Measurements from ENCODE around the gene APBA2.

Gene APBA2

DNA sequence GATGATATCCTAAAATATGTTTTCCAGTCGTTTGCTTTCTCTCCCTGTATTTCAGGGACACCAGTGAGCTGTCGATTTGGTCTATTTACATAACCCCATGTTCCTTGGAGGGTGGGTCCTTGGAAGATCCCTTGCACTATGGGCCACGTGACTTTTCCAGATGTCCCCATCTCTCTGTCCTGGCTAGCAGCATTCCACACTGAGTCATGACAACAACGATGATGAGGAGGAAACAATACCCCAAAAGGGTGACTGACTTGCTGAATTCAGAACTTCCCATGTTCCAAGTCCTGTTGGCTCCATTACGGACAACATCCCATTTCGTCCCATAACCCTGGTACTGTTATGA lies 249.5 kb downstream of the APBA2 start:
- ChIA-PET POLR2A (no interaction called here), CTCF (no interaction called here)
- no peak for DNase-seq (ENCODE audit: extremely low spot score)

GRCh38 chr15:29135702-29136646 lies 250.2 kb downstream of the APBA2 start:
- ChIA-PET POLR2A (no interaction called here), CTCF (interaction anchor here (1.9 kb wide), 1 partner anchor 34 kb away, joined by 6 read pairs; no protein-coding TSS in a partner anchor)
- no peak for DNase-seq (ENCODE audit: extremely low spot score)
- TF ChIP-seq, protein P1, sequence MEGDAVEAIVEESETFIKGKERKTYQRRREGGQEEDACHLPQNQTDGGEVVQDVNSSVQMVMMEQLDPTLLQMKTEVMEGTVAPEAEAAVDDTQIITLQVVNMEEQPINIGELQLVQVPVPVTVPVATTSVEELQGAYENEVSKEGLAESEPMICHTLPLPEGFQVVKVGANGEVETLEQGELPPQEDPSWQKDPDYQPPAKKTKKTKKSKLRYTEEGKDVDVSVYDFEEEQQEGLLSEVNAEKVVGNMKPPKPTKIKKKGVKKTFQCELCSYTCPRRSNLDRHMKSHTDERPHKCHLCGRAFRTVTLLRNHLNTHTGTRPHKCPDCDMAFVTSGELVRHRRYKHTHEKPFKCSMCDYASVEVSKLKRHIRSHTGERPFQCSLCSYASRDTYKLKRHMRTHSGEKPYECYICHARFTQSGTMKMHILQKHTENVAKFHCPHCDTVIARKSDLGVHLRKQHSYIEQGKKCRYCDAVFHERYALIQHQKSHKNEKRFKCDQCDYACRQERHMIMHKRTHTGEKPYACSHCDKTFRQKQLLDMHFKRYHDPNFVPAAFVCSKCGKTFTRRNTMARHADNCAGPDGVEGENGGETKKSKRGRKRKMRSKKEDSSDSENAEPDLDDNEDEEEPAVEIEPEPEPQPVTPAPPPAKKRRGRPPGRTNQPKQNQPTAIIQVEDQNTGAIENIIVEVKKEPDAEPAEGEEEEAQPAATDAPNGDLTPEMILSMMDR (IDR thresholded peaks at IDR 0.05; ENCODE audit: control extremely low read depth, extremely low read depth, low read depth, missing control alignments): no peak

More for the DNA sequence above, 249.5 kb downstream of the APBA2 start:
- TF ChIP-seq, protein P1 (IDR thresholded peaks at IDR 0.05; ENCODE audit: control extremely low read depth, extremely low read depth, low read depth, missing control alignments): no peak

- POLR2A ChIA-PET: no interaction called here
- no peak for DNase-seq (ENCODE audit: extremely low spot score)
- CTCF ChIA-PET: no interaction called here
Measured at GRCh38 chr15:29138260-29138659, 252.5 kb downstream of the APBA2 start.

DNA sequence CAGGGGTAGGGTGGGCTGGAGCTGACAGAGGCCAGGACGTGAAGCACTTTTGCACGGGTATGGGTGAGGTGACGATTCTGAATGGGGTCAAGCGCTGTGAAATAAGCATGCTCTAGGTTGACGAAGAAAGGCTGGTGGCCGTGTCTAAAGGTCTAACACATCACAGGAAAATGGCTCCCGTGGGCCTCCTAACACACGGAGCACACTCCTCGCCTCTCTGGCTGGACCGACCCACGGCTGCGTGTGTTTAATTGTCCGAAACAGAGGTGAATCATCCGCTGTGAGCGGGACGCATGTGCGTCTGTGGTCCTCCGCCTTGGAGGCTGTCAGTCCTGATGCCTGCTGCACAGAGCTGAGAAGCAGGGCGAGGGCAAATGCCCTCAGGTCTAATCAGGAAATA lies 253.3 kb downstream of the APBA2 start:
- TF ChIP-seq, protein P1 (IDR thresholded peaks at IDR 0.05; ENCODE audit: control extremely low read depth, extremely low read depth, low read depth, missing control alignments): no peak
- ChIA-PET POLR2A (no interaction called here), CTCF (interaction anchor here (1.1 to 2.5 kb wide), 16 partner anchors 9 to 936 kb away, joined by 3 to 26 read pairs (median 5); no protein-coding TSS in a partner anchor)
- no peak for DNase-seq (ENCODE audit: extremely low spot score)

More at GRCh38 chr15:29138260-29138659, 252.5 kb downstream of the APBA2 start:
- TF ChIP-seq, protein P1 (IDR thresholded peaks at IDR 0.05; ENCODE audit: control extremely low read depth, extremely low read depth, low read depth, missing control alignments): no peak

DNA sequence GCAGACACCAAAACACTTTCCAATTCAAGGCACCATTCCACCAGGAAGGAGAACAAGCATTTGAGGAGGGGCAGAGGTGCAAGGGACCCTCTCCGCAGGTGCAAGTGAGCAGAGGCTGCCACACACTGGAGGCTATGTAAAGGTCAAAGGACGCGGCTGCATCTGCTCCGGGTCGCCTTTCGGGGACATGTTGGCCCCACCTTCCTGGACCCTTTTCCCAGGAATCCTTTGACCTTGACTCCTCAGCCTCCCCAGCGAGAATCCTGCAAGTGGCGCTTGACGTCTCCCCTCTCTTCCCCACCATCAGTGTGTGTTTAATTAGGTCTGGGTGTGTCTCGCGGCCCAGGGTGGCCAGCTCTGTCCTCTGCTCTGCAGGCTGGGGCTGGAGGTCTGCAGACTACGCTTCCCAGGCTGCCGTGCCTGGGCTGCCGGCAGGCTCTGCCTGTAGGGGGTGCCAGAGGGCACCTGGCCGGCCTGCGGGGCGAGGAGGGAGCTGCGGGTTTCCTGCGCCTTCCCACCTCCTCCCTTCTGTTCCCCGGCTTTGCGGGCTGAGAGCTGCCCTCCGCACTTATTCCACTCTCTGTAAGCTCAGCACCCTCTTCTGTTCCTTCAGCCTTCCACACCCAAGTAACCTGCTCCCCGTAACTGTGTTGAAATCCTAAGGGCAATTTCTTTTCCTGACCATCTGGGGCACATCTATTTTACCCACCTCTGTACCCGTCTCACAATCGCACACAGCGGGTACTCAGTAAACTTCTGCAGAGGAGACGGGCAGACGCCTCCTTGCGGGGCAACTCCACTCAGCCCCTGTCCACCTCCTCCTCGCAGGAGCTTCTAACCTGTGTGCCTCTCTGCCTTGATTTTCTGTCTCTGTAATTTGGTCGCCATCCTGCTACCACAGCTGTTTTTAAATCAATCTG lies 254.0 kb downstream of the APBA2 start:
- CTCF ChIA-PET: interaction anchor here (0.7 to 2.5 kb wide), 37 partner anchors 9 to 936 kb away, joined by 3 to 26 read pairs (median 4); no protein-coding TSS in a partner anchor
- POLR2A ChIA-PET: no interaction called here
- peak; percentile 81 for DNase-seq (ENCODE audit: extremely low spot score)
- TF ChIP-seq, protein P1 (IDR thresholded peaks at IDR 0.05; ENCODE audit: control extremely low read depth, extremely low read depth, low read depth, missing control alignments): peak; percentile 96
